Progenitor cell of endocrine pancreas (in vitro differentiated cells): ENCODE measurements around the gene NAA60. TPM values are rescaled to one million over a fixed set of nuclear protein-coding genes. Genes with fewer than 3 reads are reported as not detected.

ENCODE experiments used
- DNase-seq: peaks from one replicate; pipeline ENCODE4 v3.0.0; 2021; ENCODE audit warnings: low spot score; ENCODE audit not compliant: unreplicated experiment
- H3K27ac Mint-ChIP-seq: 2 replicates; pipeline ENCODE4 v1.8.0; 2021; ENCODE audit warnings: mild to moderate bottlenecking, moderate library complexity, mixed read lengths
- H3K27me3 Mint-ChIP-seq: 2 replicates; pipeline ENCODE4 v1.8.0; 2021; ENCODE audit warnings: mixed read lengths
- H3K36me3 Mint-ChIP-seq: 2 replicates; pipeline ENCODE4 v1.8.0; 2022; ENCODE audit warnings: mixed read lengths; ENCODE audit not compliant: insufficient read depth
- H3K4me1 Mint-ChIP-seq: 2 replicates; pipeline ENCODE4 v1.8.0; 2021; ENCODE audit warnings: low read depth, mixed read lengths
- H3K4me3 Mint-ChIP-seq: 2 replicates; pipeline ENCODE4 v1.8.0; 2021; ENCODE audit warnings: low read depth, mild to moderate bottlenecking, moderate library complexity, mixed read lengths
- H3K9me3 Mint-ChIP-seq: 2 replicates; pipeline ENCODE4 v1.8.0; 2021; ENCODE audit warnings: low read depth, mixed read lengths
- total RNA-seq: library from RNA; stranded (reverse); gene quantifications from 2 replicates; pipeline ENCODE4 v1.2.1, GENCODE V29; 2021
- TF ChIP-seq, protein P1 (sequence below): fragments of 200-600 bp; sonication (generic); IDR thresholded peaks from one replicate; pipeline ENCODE4 v1.5.0; 2021; ENCODE audit warnings: antibody characterized with exemption, mild to moderate bottlenecking; ENCODE audit not compliant: unreplicated experiment

Gene NAA60
- total RNA-seq, 1 donor from 2014 or later = 71.3 TPM

DNA sequence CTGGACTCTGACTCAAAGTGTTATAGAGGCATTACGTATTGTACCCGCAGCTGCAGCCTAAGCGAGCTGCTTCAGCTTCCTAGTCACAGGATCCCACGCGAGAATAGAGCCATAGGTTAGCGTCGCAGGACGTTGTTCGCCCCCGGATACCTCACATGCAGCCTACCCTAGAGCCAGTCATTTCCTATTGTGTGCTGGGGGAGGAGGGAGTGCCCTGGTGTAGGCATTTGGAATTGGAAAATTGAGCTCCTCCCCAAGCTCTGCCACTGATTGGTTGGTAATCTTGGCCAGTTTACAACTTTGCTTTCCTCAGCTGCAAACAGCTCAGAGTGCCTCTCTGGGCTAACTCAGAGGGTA, 530 bp downstream of the NAA60 start:
- Mint-ChIP-seq H3K9me3 (peaks cover 11% of the 10 kb centered on the region), H3K27me3 (no peaks in the 10 kb centered on the region), H3K27ac (peak overlapping the region; percentile 97), H3K36me3 (peaks cover 23% of the 10 kb centered on the region), H3K4me1 (peaks cover 5% of the 10 kb centered on the region), H3K4me3 (peak overlapping the region; percentile 95)
- no peak for DNase-seq
- TF ChIP-seq, protein P1, sequence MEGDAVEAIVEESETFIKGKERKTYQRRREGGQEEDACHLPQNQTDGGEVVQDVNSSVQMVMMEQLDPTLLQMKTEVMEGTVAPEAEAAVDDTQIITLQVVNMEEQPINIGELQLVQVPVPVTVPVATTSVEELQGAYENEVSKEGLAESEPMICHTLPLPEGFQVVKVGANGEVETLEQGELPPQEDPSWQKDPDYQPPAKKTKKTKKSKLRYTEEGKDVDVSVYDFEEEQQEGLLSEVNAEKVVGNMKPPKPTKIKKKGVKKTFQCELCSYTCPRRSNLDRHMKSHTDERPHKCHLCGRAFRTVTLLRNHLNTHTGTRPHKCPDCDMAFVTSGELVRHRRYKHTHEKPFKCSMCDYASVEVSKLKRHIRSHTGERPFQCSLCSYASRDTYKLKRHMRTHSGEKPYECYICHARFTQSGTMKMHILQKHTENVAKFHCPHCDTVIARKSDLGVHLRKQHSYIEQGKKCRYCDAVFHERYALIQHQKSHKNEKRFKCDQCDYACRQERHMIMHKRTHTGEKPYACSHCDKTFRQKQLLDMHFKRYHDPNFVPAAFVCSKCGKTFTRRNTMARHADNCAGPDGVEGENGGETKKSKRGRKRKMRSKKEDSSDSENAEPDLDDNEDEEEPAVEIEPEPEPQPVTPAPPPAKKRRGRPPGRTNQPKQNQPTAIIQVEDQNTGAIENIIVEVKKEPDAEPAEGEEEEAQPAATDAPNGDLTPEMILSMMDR = no peak

DNA sequence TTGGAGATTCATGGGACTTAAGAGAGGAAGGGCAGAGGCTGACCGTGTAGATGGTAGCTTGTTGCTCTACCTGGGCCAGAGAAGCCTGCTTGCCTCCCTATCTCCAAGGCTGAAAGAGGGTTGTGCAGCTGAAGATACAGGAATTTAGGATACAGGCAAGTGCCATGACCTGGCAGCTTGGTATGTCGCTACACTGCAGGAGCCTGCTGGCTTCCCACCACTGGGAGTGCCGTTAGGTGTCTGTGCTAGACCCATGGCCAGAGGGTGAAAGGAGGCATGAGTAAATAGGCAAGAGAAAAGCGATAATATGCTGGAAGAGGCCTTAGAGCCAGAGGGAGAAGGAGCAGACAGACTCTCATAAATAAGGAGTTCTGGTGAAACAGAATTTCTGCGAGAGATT, 10.6 kb downstream of the NAA60 start:
- peaks cover 4% of the 10 kb centered on the region for H3K4me1 Mint-ChIP-seq
- no peak overlapping the region for H3K4me3 Mint-ChIP-seq
- no peaks in the 10 kb centered on the region for H3K9me3 Mint-ChIP-seq
- TF ChIP-seq, protein P1 = no peak
- no peaks in the 10 kb centered on the region for H3K27me3 Mint-ChIP-seq
- no peak for DNase-seq
- peaks cover 1% of the 10 kb centered on the region for H3K36me3 Mint-ChIP-seq
- H3K27ac Mint-ChIP-seq = peak overlapping the region; percentile 81

DNA sequence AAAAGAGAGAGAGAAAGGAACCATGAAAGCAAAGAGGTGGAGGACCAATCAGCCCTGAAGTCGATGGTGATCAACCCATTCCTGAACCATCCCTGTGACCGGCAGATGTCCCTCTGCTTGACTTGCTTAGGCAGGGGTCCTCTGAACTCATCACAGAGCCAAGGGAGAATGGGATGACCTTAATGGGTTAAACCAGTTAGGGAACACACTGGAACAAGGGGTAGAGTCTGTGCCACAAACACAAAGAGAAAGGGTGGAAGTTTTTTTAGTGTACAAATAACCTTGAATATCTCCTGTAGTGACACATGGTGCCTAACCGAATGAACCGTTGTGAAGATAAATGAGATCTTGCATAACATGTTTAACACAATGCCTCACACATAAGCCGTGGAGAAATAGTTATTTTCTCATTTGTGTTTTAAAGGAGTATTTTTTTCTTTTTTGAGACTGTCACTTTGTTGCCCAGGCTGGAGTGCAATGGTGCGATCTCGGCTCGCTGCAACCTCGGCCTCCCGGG, 11.2 kb downstream of the NAA60 start:
- no peak overlapping the region for H3K27ac Mint-ChIP-seq
- H3K27me3 Mint-ChIP-seq = no peaks in the 10 kb centered on the region
- no peaks in the 10 kb centered on the region for H3K9me3 Mint-ChIP-seq
- no peak overlapping the region for H3K4me3 Mint-ChIP-seq
- peaks cover 10% of the 10 kb centered on the region for H3K4me1 Mint-ChIP-seq
- TF ChIP-seq, protein P1 = no peak
- H3K36me3 Mint-ChIP-seq = peaks cover 1% of the 10 kb centered on the region
- DNase-seq = no peak

DNA sequence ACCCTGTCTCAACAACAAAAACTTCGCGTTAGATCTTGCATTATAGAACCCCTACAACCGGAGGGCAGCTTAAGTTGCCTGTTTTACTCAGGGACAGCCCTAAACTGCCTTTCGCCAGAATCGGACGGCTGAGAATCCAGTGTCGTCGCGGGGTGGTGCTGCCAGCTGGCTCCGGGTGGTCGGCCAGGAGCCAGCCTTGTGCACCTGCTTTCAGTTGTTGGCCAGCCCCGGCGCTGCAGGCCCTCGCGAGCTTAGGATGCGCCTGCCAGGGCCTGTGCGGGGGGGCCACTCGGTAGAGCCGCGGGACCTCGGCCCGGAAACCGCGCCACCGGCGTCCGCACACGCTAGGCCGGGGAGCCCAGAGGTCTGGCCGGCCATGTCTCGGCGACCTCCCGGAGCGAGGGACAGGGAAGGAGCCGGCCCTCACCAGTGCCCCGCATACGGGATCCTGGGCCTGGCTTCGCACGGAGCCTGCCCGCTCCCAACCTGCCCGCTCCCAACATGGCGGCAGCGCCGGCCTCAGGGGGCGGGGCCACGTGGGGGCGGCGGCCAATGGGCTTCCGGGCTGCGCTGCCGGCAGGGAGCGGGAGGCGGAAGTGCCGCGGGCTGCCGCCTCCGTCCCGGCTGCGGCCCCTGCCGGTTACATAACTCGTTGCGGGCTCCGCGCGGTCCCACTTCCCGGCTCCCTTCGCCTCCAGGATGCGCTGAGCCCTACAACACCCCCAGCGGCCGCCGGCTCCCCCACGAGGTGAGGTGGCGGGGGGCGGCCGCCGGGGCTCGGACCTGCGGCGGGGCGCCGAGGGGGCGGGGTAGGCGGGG, 14.2 kb downstream of the NAA60 start:
- Mint-ChIP-seq H3K4me3 (peak overlapping the region; percentile 70), H3K36me3 (no peaks in the 10 kb centered on the region), H3K9me3 (no peaks in the 10 kb centered on the region), H3K27ac (peak overlapping the region; percentile 97), H3K4me1 (peaks cover 32% of the 10 kb centered on the region), H3K27me3 (no peaks in the 10 kb centered on the region)
- DNase-seq = peak; percentile 87
- TF ChIP-seq, protein P1 = peak; percentile 52

DNA sequence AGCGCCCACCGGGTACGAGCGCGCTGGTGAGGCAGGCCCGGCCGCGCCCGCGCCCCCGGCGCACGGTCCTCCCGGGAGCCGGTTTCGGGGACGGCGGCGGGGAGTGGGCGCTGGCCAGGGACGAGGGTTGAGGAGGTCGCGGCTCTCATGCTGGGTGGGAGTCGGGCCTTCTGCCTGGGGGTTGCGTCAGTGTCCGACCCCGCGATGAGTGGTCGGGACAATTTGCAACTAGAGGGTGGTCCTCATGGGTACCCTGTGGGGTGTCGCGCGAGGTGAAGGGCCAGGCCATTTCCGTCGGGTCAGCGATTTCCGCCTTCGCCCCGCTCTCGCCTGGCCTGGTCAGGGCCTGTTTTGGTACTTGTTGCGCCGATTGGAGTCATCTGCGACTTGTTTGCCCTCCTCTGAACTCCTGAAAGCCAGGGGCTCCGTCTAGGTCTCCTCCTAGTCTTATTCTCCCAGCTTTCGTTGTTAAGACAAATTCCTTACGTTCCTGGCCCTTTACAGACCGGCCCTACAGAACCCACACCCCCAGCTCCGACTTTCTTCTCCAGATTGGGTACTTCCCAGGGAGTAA, 14.9 kb downstream of the NAA60 start:
- no peak for DNase-seq
- H3K27me3 Mint-ChIP-seq = no peaks in the 10 kb centered on the region
- peaks cover 32% of the 10 kb centered on the region for H3K4me1 Mint-ChIP-seq
- peak overlapping the region; percentile 87 for H3K27ac Mint-ChIP-seq
- TF ChIP-seq, protein P1 = no peak
- H3K9me3 Mint-ChIP-seq = no peaks in the 10 kb centered on the region
- H3K36me3 Mint-ChIP-seq = no peaks in the 10 kb centered on the region
- peak overlapping the region; percentile 84 for H3K4me3 Mint-ChIP-seq
